Fibroblast of skin of right quadriceps (primary cell): ENCODE data around the gene NKAIN4.

Experiments
- DNase-seq: peaks from one replicate; pipeline ENCODE4 v3.0.0-alpha.2; 2013

NKAIN4 gene

DNA sequence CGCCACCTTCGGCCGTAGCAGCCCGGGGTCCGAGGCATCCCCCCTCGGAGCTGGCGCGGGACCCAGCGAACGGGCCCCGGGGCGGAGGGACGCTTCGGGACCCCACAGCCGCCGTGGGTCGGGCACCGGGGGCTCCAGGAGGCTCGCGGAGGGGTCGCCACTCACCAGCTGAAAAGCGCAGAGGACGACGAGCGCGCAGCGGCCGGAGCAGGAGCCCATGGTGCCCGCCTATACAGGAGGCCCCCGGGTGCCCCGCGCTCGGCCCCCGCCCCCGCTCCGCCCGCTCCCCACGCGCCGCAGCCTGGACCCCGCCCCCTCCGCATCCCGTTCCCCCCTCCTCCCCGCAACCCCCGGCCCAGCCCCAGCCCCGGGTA lies at the start of gene NKAIN4:
Gene NKAIN4 (minus strand): TSS at position 232 of the 374 bp plus-strand sequence. CDS start 13 bp downstream, at position 219.
- no peak for DNase-seq

DNA sequence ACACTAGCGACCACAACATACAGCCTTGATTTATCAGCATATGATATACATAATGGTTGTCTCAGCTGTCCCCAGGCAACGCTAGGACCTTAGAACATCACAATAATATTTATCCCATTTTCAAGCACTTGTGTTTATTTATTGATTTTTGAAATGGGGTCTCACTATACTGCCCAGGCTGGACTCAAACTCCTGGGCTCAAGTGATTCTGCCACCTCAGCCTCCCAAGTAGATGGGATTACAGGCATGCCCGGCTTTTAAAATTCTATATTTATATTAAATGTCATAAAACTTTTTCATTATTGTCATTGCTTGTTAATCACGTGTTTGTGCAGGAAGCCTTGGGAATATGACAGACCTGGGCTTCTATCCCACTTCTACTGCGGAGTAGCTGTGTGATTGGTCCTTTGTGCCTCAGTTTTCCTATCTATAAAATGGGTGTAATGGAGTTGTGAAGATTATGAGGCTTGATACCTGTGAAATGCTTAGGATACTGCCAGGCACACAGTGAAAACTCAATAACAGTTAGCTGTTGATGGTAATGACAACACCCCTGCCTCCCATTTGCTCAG lies 48.9 kb upstream of the NKAIN4 start:
- DNase-seq: no peak

DNA sequence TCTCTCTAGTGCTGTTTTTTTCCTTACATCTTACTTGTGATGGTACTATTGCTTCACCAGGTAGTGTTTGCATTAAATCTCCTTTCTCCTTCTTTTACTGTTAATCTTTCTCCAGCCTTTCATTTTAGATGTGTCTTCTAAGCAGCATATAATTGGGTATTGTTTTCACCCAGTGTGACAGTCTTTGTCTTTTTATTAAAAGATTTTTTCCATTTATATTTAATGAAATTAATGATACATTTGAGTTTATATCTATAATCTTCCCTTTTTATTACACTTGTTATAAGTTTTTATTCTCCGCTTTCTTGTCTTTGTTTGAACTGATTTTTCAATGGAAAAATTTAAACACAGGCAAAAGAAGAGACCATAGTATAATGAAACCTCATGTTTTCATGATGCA lies 47.4 kb upstream of the NKAIN4 start:
- DNase-seq: no peak

- DNase-seq: no peak
These were observed 44.6 kb upstream of the NKAIN4 start for GRCh38 chr20:63298731-63299312.

- no peak for DNase-seq
These were observed 43.7 kb upstream of the NKAIN4 start for GRCh38 chr20:63297796-63298572.

DNA sequence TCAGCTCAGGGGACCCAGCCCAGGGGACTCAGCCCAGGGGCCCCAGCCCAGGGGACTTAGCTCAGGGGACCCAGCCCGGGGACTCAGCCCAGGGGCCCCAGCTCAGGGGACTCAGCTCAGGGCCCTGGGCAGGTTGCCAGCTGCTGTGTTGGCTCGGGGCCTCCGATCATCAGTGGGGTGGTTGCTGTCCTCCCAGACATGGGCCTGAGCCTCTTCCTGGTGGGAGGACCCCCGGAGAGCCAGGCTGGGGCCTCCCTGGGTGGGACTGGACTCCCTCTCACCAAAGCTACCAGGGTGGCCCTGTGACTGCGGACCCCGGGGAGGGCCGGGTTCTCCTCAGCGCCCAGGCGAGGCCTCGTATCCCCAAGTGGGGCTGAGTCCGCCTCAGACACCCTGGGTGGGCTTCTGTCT lies 43.1 kb upstream of the NKAIN4 start:
- no peak for DNase-seq

GRCh38 chr20:63296531-63297299 lies 42.5 kb upstream of the NKAIN4 start:
- DNase-seq: no peak

DNA sequence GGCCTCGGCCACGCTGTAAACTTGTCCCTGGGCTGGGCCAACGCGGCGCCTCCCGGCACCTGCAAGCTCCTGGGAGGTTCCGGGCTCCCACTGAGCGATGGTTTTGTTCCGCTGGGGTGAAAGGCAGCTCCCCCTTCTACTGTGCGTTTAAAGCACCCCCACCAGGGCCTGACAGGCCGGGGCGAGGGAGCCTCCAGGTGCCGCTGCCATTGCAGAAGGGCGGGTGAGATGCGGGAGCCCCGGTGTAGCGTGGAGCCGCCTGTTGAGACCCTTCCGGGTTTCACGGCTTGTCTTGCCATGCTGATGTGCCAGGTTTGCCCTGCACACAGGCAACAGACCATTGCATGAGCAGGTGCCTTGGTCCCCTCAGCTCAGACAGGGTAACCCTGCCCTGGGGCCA lies 41.6 kb upstream of the NKAIN4 start:
- DNase-seq: no peak

DNA sequence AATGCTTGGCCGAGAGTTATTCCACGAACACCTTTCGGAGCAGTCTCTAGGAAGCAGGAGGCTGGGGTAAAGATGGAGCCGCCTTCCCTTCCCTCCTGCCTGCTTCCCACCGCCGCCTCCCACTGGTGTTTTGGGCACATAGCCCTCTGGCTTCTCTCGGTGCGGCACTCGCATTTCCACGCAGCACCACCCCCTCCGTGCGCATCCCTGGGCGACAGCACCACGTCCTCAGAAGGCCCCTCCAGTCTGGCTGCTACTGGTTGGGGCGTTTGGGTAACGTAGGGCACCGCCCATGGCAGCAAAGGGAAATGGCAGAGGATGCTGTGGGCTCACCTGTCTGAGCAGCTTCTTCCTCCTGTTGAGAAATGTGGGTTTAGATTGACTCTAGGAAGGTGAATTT lies 41.2 kb upstream of the NKAIN4 start:
- no peak for DNase-seq

GRCh38 chr20:63295018-63295417 lies 40.8 kb upstream of the NKAIN4 start:
- no peak for DNase-seq

- DNase-seq: no peak
These were observed 40.3 kb upstream of the NKAIN4 start for GRCh38 chr20:63294536-63294900.

DNA sequence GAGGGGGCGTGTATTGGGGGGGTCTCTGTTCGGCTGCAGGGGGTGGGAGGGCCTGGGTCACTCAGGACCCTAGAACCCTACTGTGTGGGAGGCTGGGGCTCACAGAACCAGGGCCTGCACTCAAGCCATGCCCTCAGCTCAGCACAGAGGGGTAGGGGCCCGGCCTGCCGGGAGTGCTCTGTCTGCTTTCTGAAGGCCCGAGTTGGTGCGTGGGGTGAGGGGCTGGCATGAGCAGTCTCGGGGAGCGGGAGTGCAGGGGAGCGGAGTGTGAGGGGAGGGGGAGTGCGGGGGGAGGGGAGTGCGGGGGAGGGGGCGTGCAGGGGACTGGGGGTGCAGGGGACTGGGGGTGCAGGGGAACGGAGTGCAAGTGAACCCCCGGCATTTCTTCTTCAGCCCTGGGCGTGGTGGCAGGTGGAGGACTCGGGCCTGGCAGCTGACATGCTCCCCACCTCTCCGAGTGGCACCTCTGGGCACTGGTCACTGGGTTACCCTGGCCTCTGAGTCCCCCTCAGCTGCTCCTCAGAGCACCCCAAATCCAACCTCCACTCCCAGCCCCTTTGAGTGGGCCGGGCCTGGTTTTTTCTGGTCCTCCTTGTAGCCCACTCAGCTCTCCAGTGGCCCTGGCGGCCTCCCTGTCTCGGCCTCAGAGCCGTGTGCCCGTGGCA lies 39.7 kb upstream of the NKAIN4 start:
- DNase-seq: no peak

DNA sequence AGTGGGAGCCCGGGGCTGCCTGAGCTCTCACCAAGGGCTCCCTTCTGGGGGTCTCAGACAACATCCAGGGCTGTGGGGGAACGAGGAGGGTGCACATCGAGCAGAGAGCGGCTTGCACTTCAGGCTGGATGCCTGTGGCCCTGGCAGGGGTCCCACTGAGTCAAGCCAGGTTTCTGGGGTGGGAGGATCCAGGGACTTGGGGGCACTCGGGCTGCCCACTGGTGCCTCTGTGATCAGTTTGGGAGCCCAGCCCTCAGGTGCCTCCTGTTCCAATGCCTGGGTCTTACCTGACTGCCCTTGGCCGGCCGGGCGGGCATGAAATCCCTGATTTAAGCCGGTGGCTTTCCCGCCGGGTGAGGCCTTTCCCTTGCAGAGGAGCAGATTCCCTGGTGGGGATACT lies 39.2 kb upstream of the NKAIN4 start:
- no peak for DNase-seq

DNA sequence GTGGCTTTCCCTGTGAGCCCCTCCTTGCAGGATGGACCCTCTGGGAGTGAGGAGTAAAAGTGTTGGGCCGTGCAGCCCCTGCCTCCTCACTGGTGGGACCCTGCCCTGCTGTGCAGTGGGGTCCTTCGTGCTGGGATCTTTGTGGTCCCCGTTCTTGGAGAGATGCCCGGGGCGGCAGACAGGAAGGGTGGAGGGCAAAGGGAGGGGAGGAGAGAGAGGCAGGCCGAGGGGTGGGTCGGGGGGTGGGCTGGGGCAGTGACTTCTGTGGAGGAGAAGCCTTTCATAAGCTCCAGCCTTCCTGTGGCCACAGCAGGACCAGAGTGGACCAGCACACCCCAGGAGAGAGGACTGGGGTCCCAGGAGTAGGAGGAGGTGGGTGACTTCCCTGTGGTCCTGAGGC lies 38.6 kb upstream of the NKAIN4 start, which contains the start of gene COL20A1:
Gene COL20A1 (plus strand): TSS at position 283 of the 400 bp plus-strand sequence. CDS start 1,922 bp downstream, outside the sequence.
- no peak for DNase-seq

DNA sequence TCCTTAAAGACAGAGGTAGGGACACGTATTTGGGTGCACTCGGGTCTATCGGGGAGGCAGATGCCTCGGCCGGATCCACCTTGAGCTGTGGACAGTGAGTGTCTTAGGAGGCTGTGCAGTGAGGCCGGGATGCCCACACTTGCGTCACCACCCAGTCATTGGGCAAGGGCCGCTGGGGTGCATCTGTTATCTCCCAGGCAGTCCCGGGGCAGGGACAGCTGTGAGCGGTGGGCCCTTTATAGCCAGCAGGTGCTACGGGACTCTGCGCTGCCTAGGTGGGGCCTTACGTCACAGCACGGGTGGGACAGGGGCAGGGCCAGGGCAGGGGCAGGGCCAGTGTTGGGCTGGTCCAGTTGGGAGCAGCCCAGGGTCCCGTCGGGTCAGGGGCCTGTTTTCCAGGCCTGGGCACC lies 38.0 kb upstream of the NKAIN4 start:
- DNase-seq: no peak

GRCh38 chr20:63291811-63292210 lies 37.5 kb upstream of the NKAIN4 start:
- DNase-seq: no peak

- peak; percentile 19 for DNase-seq
These were observed 36.6 kb upstream of the NKAIN4 start for GRCh38 chr20:63290677-63291472.

GRCh38 chr20:63290136-63290676 lies 35.9 kb upstream of the NKAIN4 start:
- DNase-seq: no peak

DNA sequence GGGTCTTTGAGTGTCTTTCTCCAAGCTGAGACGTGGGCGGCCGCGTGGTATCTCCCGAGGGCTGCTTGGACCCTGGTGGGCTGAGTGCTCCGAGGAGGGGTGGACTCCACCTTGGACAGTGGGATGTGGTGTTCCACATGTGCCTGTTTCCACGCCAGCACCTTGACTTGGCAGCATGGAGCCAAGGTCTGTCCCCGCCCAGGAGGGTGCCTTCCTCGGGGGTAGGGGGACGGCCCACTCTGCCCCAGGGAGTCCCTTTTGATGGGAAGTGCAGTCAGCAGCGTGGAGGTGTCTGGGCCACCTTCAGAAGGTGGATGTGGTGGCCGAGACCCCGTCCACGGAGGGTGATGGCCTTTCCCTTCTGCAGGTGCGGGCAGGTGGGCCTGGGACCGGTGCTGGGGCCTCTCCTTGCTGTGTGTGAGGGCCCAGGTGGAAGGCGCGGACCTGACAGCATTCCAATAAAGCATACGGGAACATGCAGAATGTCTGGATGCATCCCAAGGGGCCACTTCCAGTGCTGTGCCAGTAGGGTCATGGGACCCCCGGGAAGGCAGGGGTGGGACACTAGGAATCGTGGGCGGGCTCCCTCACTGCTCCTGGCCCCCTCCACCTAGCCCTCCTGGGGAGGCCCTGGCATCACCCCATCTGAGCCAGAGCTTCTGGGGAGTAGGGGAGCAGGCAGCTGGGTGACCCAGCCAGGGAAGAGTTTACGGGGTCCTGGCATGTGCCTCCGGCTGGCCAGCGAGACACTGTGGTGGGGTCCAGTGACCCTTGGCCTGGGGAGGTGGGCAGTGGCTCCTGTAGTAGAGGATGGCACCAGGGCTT lies 35.3 kb upstream of the NKAIN4 start:
- DNase-seq: no peak

- DNase-seq: no peak
These were observed 34.5 kb upstream of the NKAIN4 start for GRCh38 chr20:63288581-63289251.
